SK-N-SH (cell line): ENCODE measurements around the gene MRPS27.

Source experiments
- EP300 ChIP-seq, 2 experiments: IDR thresholded peaks; 2 replicates each; pipeline versions ENCODE4 v1.4.0 to v1.6.1; 2012; ENCODE audit warnings: borderline replicate concordance in 1 of 2, low read depth in 1 of 2, low read length in 1 of 2
- EZH2phosphoT487 ChIP-seq: fragments of 200-600 bp; sonication (generic); IDR thresholded peaks from 2 replicates; pipeline ENCODE4 v1.6.1; 2017; ENCODE audit warnings: low read depth, mixed run types, mild to moderate bottlenecking, antibody characterized with exemption, moderate library complexity, borderline replicate concordance
- FOSL2 ChIP-seq: IDR thresholded peaks from 2 replicates; pipeline ENCODE4 v1.4.0; 2012; ENCODE audit warnings: low read depth, mild to moderate bottlenecking, moderate library complexity, borderline replicate concordance
- POLR2AphosphoS5 ChIP-seq: IDR thresholded peaks from 2 replicates; pipeline ENCODE4 v1.6.1; 2012; ENCODE audit warnings: low read depth, low read length
- RXRA ChIP-seq: IDR thresholded peaks from 2 replicates; pipeline ENCODE4 v1.4.0; 2012; ENCODE audit warnings: low read depth, mild to moderate bottlenecking, borderline replicate concordance
- SIN3A ChIP-seq: IDR thresholded peaks from 2 replicates; pipeline ENCODE4 v1.6.1; 2012; ENCODE audit warnings: low read depth, mild to moderate bottlenecking, low read length, moderate library complexity, borderline replicate concordance
- YY1 ChIP-seq: IDR thresholded peaks from 2 replicates; pipeline ENCODE4 v1.4.0; 2012; ENCODE audit warnings: low read depth, mild to moderate bottlenecking
- TF ChIP-seq, protein P1 (sequence below): IDR thresholded peaks from 2 replicates; pipeline ENCODE4 v1.6.1; 2012; ENCODE audit warnings: mild to moderate bottlenecking, low read depth, low read length, moderate library complexity
- TF ChIP-seq, protein P2 (sequence below): fragments of 150-350 bp; IDR thresholded peaks from 2 replicates; pipeline ENCODE4 v1.6.1; 2016; ENCODE audit warnings: mild to moderate bottlenecking, low read depth, low read length
- TF ChIP-seq, protein P3 (sequence below): IDR thresholded peaks from 2 replicates; pipeline ENCODE4 v1.4.0; 2012; ENCODE audit warnings: low read depth, borderline replicate concordance
- TF ChIP-seq, protein P4 (sequence below): fragments of 200-600 bp; sonication (generic); IDR thresholded peaks from 2 replicates; pipeline ENCODE4 v1.6.1; 2017; ENCODE audit warnings: antibody characterized with exemption, mild to moderate bottlenecking, moderate library complexity

DNA sequence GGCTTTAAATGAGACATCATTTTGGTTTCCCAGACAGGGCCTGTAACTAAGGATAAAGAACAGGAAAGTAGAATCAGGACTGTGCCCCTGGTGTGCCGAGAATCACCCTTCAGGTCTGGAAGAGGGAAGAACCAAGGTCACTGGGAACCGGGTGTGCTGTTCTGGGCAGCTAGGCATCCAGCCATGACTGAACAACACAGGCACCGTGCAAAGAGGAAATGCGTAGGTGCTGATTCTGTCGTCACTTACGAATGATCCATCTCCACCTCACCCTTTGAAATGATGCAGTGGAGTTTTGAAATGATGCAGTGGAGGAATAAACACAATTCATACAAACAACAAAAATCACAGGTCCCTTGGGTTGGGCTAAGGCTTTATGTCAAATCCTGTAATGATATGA lies 148.4 kb downstream of the MRPS27 start:
- TF ChIP-seq SIN3A (no peak), YY1 (no peak), POLR2AphosphoS5 (peak; percentile 33), EZH2phosphoT487 (no peak), FOSL2 (no peak), EP300 (IDR thresholded peaks at IDR 0.05; ENCODE audit: borderline replicate concordance in 1 of 2, low read depth in 1 of 2, low read length in 1 of 2) (no peak), RXRA (no peak)
- TF ChIP-seq, protein P1, sequence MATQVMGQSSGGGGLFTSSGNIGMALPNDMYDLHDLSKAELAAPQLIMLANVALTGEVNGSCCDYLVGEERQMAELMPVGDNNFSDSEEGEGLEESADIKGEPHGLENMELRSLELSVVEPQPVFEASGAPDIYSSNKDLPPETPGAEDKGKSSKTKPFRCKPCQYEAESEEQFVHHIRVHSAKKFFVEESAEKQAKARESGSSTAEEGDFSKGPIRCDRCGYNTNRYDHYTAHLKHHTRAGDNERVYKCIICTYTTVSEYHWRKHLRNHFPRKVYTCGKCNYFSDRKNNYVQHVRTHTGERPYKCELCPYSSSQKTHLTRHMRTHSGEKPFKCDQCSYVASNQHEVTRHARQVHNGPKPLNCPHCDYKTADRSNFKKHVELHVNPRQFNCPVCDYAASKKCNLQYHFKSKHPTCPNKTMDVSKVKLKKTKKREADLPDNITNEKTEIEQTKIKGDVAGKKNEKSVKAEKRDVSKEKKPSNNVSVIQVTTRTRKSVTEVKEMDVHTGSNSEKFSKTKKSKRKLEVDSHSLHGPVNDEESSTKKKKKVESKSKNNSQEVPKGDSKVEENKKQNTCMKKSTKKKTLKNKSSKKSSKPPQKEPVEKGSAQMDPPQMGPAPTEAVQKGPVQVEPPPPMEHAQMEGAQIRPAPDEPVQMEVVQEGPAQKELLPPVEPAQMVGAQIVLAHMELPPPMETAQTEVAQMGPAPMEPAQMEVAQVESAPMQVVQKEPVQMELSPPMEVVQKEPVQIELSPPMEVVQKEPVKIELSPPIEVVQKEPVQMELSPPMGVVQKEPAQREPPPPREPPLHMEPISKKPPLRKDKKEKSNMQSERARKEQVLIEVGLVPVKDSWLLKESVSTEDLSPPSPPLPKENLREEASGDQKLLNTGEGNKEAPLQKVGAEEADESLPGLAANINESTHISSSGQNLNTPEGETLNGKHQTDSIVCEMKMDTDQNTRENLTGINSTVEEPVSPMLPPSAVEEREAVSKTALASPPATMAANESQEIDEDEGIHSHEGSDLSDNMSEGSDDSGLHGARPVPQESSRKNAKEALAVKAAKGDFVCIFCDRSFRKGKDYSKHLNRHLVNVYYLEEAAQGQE: no peak
- TF ChIP-seq, protein P2, sequence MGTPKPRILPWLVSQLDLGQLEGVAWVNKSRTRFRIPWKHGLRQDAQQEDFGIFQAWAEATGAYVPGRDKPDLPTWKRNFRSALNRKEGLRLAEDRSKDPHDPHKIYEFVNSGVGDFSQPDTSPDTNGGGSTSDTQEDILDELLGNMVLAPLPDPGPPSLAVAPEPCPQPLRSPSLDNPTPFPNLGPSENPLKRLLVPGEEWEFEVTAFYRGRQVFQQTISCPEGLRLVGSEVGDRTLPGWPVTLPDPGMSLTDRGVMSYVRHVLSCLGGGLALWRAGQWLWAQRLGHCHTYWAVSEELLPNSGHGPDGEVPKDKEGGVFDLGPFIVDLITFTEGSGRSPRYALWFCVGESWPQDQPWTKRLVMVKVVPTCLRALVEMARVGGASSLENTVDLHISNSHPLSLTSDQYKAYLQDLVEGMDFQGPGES: no peak
- TF ChIP-seq, protein P3, sequence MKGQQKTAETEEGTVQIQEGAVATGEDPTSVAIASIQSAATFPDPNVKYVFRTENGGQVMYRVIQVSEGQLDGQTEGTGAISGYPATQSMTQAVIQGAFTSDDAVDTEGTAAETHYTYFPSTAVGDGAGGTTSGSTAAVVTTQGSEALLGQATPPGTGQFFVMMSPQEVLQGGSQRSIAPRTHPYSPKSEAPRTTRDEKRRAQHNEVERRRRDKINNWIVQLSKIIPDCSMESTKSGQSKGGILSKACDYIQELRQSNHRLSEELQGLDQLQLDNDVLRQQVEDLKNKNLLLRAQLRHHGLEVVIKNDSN: no peak
- TF ChIP-seq, protein P4, sequence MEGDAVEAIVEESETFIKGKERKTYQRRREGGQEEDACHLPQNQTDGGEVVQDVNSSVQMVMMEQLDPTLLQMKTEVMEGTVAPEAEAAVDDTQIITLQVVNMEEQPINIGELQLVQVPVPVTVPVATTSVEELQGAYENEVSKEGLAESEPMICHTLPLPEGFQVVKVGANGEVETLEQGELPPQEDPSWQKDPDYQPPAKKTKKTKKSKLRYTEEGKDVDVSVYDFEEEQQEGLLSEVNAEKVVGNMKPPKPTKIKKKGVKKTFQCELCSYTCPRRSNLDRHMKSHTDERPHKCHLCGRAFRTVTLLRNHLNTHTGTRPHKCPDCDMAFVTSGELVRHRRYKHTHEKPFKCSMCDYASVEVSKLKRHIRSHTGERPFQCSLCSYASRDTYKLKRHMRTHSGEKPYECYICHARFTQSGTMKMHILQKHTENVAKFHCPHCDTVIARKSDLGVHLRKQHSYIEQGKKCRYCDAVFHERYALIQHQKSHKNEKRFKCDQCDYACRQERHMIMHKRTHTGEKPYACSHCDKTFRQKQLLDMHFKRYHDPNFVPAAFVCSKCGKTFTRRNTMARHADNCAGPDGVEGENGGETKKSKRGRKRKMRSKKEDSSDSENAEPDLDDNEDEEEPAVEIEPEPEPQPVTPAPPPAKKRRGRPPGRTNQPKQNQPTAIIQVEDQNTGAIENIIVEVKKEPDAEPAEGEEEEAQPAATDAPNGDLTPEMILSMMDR: no peak
